AG04450 (cell line): ENCODE data around the gene ANO10. TPM values are rescaled to one million over a fixed set of nuclear protein-coding genes. Genes with fewer than 3 reads are reported as not detected.

Experiments
- CTCF ChIA-PET: fragments of 300-600, 350-600 bp; formaldehyde crosslinking; extraction: SDS; loops from one replicate; lab custom pipeline; 2022; ENCODE audit warnings: antibody characterized with exemption, inconsistent platforms; lab: Charles Lee
- POLR2A ChIA-PET: fragments of 350-600 bp; formaldehyde crosslinking; extraction: SDS; loops from one replicate; lab custom pipeline; 2021; ENCODE audit warnings: antibody characterized with exemption, inconsistent platforms; lab: Yijun Ruan, JAX
- DNase-seq: peaks from one replicate; pipeline ENCODE4 v3.0.0-alpha.2; 2011; ENCODE audit warnings: low read depth, low spot score
- H3K27ac ChIP-seq: one replicate; pipeline ENCODE4 v1.5.1; 2012; ENCODE audit warnings: low read depth, low read length, control low read depth
- H3K27me3 ChIP-seq: one replicate; pipeline ENCODE4 v1.6.0; 2012; ENCODE audit warnings: low read length; ENCODE audit not compliant: control insufficient read depth, insufficient read depth
- H3K4me3 ChIP-seq: 2 replicates; pipeline ENCODE4 v1.5.1; 2011; ENCODE audit warnings: mild to moderate bottlenecking, low read depth, low read length, control low read depth
- H3K9me3 ChIP-seq: 2 replicates; pipeline ENCODE4 v1.5.1; 2012; ENCODE audit warnings: low read length; ENCODE audit not compliant: control insufficient read depth, insufficient read depth
- polyA plus RNA-seq: library from polyadenylated mRNA; depleted of rRNA; stranded (reverse); fragments of >200 nt; gene quantifications from 2 replicates; pipeline ENCODE4 v1.2.3, GENCODE V29; 2011
- TF ChIP-seq, protein P1 (sequence below): IDR thresholded peaks from 2 replicates; pipeline ENCODE4 v1.5.1; 2011; ENCODE audit warnings: low read depth, low read length, control low read depth, inconsistent platforms

Gene ANO10
- polyA plus RNA-seq, 1 experiment: 87.1 TPM

- H3K27ac ChIP-seq: no peak overlapping the region
- H3K27me3 ChIP-seq: no peaks in the 10 kb centered on the region
- H3K9me3 ChIP-seq: peaks cover 16% of the 10 kb centered on the region
- TF ChIP-seq, protein P1, sequence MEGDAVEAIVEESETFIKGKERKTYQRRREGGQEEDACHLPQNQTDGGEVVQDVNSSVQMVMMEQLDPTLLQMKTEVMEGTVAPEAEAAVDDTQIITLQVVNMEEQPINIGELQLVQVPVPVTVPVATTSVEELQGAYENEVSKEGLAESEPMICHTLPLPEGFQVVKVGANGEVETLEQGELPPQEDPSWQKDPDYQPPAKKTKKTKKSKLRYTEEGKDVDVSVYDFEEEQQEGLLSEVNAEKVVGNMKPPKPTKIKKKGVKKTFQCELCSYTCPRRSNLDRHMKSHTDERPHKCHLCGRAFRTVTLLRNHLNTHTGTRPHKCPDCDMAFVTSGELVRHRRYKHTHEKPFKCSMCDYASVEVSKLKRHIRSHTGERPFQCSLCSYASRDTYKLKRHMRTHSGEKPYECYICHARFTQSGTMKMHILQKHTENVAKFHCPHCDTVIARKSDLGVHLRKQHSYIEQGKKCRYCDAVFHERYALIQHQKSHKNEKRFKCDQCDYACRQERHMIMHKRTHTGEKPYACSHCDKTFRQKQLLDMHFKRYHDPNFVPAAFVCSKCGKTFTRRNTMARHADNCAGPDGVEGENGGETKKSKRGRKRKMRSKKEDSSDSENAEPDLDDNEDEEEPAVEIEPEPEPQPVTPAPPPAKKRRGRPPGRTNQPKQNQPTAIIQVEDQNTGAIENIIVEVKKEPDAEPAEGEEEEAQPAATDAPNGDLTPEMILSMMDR: no peak
- no peak overlapping the region for H3K4me3 ChIP-seq
- CTCF ChIA-PET: no interaction called here
- POLR2A ChIA-PET: no interaction called here
- DNase-seq: no peak
Observed at GRCh38 chr3:43353393-43353792, 268.4 kb downstream of the ANO10 start.

- ChIA-PET POLR2A (no interaction called here), CTCF (no interaction called here)
- no peak for DNase-seq
- H3K9me3 ChIP-seq: peaks cover 15% of the 10 kb centered on the region
- TF ChIP-seq, protein P1: no peak
- H3K27me3 ChIP-seq: no peaks in the 10 kb centered on the region
- H3K4me3 ChIP-seq: no peak overlapping the region
- no peak overlapping the region for H3K27ac ChIP-seq
Observed at GRCh38 chr3:43349716-43350115, 272.1 kb downstream of the ANO10 start.

GRCh38 chr3:43348852-43349574 is 272.8 kb downstream of the ANO10 start:
- H3K27ac ChIP-seq: no peak overlapping the region
- no peak overlapping the region for H3K4me3 ChIP-seq
- H3K9me3 ChIP-seq: peaks cover 9% of the 10 kb centered on the region
- CTCF ChIA-PET: interaction anchor here (1.1 kb wide), 1 partner anchor 155 kb away, joined by 4 read pairs; no protein-coding TSS in a partner anchor
- H3K27me3 ChIP-seq: no peaks in the 10 kb centered on the region
- DNase-seq: no peak
- TF ChIP-seq, protein P1: peak; percentile 26
- POLR2A ChIA-PET: no interaction called here

GRCh38 chr3:43348350-43348749 is 273.5 kb downstream of the ANO10 start:
- Histone ChIP-seq H3K4me3 (no peak overlapping the region), H3K27me3 (no peaks in the 10 kb centered on the region), H3K9me3 (peaks cover 3% of the 10 kb centered on the region; the same call in 1 of the 2 replicates), H3K27ac (no peak overlapping the region)
- ChIA-PET CTCF (interaction anchor here (1.1 kb wide), 1 partner anchor 155 kb away, joined by 4 read pairs; no protein-coding TSS in a partner anchor), POLR2A (interaction anchor here (0.6 kb wide), 1 partner anchor 14 kb away, joined by 3 read pairs; no protein-coding TSS in a partner anchor)
- no peak for DNase-seq
- TF ChIP-seq, protein P1: no peak

DNA sequence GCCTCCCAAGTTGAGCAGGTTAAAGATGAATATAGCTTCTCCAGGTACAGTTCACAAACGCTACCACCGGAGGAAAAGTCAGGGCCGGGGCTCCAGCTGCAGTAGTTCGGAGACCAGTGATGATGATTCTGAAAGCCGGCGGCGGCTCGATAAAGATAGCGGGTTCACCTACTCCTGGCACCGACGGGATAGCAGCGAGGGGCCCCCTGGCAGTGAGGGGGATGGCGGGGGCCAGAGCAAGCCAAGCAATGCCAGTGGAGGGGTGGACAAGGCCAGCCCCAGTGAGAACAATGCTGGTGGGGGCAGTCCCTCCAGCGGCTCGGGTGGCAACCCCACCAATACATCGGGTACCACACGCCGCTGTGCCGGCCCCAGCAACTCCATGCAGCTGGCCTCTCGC is 274.0 kb downstream of the ANO10 start:
- CTCF ChIA-PET: no interaction called here
- POLR2A ChIA-PET: interaction anchor here (0.6 kb wide), 1 partner anchor 15 kb away, joined by 3 read pairs; no protein-coding TSS in a partner anchor
- Histone ChIP-seq H3K4me3 (no peak overlapping the region), H3K27me3 (no peaks in the 10 kb centered on the region), H3K27ac (no peak overlapping the region), H3K9me3 (peaks cover 3% of the 10 kb centered on the region; the same call in 1 of the 2 replicates)
- TF ChIP-seq, protein P1: no peak
- no peak for DNase-seq
